K562 (cell line): Measurements from ENCODE around the gene PPFIA3. TPM values are rescaled to one million over a fixed set of nuclear protein-coding genes. Genes with fewer than 3 reads are reported as not detected.
A peak's percentile ranks its signal among the peaks of the same experiment; 100 is the strongest.

ENCODE experiments used
- ARID1B ChIP-seq: fragments of 450-650 bp; IDR thresholded peaks from 2 replicates; pipeline ENCODE4 v1.6.1; 2016; ENCODE audit warnings: antibody characterized with exemption, mild to moderate bottlenecking, inconsistent platforms
- CBFA2T3 ChIP-seq: fragments of 450-650 bp; IDR thresholded peaks from 2 replicates; pipeline ENCODE4 v1.6.1; 2017
- CREBBP ChIP-seq: IDR thresholded peaks from one replicate; pipeline ENCODE4 v1.6.1; 2012; ENCODE audit warnings: low read depth, mild to moderate bottlenecking, control low read depth, inconsistent platforms, low read length
- DNMT1 ChIP-seq: fragments of 450-650 bp; IDR thresholded peaks from 2 replicates; pipeline ENCODE4 v1.6.1; 2016; ENCODE audit warnings: antibody characterized with exemption, mild to moderate bottlenecking
- ERF ChIP-seq: fragments of 450-650 bp; formaldehyde crosslinking; IDR thresholded peaks from 2 replicates; pipeline ENCODE4 v1.4.0; 2020; ENCODE audit warnings: mild to moderate bottlenecking, mixed read lengths
- FOXA3 ChIP-seq, 2 experiments: fragments of 450-650 bp in 1 of 2; sonication (generic) in 1 of 2; formaldehyde crosslinking; IDR thresholded peaks in 1 of 2; conservative IDR thresholded peaks in 1 of 2; 2 replicates each; pipeline versions ENCODE4 v1.4.0 to v1.8.0; 2020 to 2022; ENCODE audit warnings: mild to moderate bottlenecking in 2 of 2, missing genetic modification reagents in 1 of 2
- IRF9 ChIP-seq: fragments of 450-650 bp; IDR thresholded peaks from 2 replicates; pipeline ENCODE4 v1.6.1; 2016; ENCODE audit warnings: missing biosample characterization, missing genetic modification characterization
- KLF16 ChIP-seq: IDR thresholded peaks from 2 replicates; pipeline ENCODE4 v1.6.1; 2016; ENCODE audit warnings: antibody characterized with exemption
- LCOR ChIP-seq: sonication (generic); formaldehyde crosslinking; IDR thresholded peaks from 2 replicates; pipeline ENCODE4 v1.8.0; 2022; ENCODE audit warnings: mild to moderate bottlenecking, missing genetic modification reagents
- NR2C2 ChIP-seq, 2 experiments: fragments of 200-800 bp in 1 of 2; sonication (Bioruptor generic) in 1 of 2; sonication (generic) in 1 of 2; formaldehyde crosslinking in 1 of 2; IDR thresholded peaks; 2 replicates each; pipeline versions ENCODE4 v1.6.1 to v1.8.0; 2016 to 2022; ENCODE audit warnings: mild to moderate bottlenecking in 1 of 2, missing compliant biosample characterization in 1 of 2, missing genetic modification characterization in 1 of 2, missing genetic modification reagents in 1 of 2
- RFX1 ChIP-seq: fragments of 450-650 bp; IDR thresholded peaks from 2 replicates; pipeline ENCODE4 v1.6.1; 2016; ENCODE audit warnings: mild to moderate bottlenecking, moderate library complexity
- SLC30A9 ChIP-seq: fragments of 250-450 bp; sonication (Bioruptor Pico); IDR thresholded peaks from 2 replicates; pipeline ENCODE4 v1.8.0; 2022; ENCODE audit warnings: mild to moderate bottlenecking, moderate library complexity
- TAF15 ChIP-seq: fragments of 200-400 bp; formaldehyde crosslinking; IDR thresholded peaks from 2 replicates; pipeline ENCODE4 v1.6.1; 2017; ENCODE audit warnings: mild to moderate bottlenecking, low read depth, low read length, moderate library complexity
- ZBTB5 ChIP-seq: fragments of 450-650 bp; IDR thresholded peaks from 2 replicates; pipeline ENCODE4 v1.6.1; 2017; ENCODE audit warnings: antibody characterized with exemption
- ZNF263 ChIP-seq: sonication (generic); formaldehyde crosslinking; IDR thresholded peaks from 2 replicates; pipeline ENCODE4 v1.8.0; 2022; ENCODE audit warnings: mild to moderate bottlenecking, missing genetic modification reagents, borderline replicate concordance
- ZNF830 ChIP-seq: fragments of 250-450 bp; sonication (Bioruptor Pico); IDR thresholded peaks from 2 replicates; pipeline ENCODE4 v1.5.0; 2021; ENCODE audit warnings: mild to moderate bottlenecking
- polyA plus RNA-seq, 8 experiments: library from polyadenylated mRNA; depleted of rRNA in 4 of 8; stranded (reverse) in 5 of 8; unstranded in 3 of 8; fragments of >200 nt; fragmentation: Nextera tagmentation in 2 of 8; fragmentation: Illumina TruSeq in 1 of 8; extraction: Ambion mirVana in 2 of 8; extraction: Trizol in 1 of 8; gene quantifications; 2 replicates each; pipeline versions ENCODE4 v1.2.1 to v1.2.3, GENCODE V29; 2011 to 2014; ENCODE audit warnings: inconsistent platforms in 1 of 8, missing spikeins in 1 of 8
- total RNA-seq, 7 experiments: library from RNA; depleted of rRNA in 6 of 7; stranded (reverse); fragments of >200 nt in 6 of 7; fragmentation: Illumina TruSeq in 2 of 7; extraction: Trizol in 2 of 7; gene quantifications; 2 replicates each; pipeline versions ENCODE4 v1.2.1 to v1.2.3, GENCODE V29; 2011 to 2021; ENCODE audit warnings: low replicate concordance in 1 of 7
- TF ChIP-seq, protein P1 (sequence below): sonication (generic); formaldehyde crosslinking; IDR thresholded peaks from 2 replicates; pipeline ENCODE4 v1.8.1; 2022; ENCODE audit warnings: missing genetic modification reagents
- TF ChIP-seq, protein P2 (sequence below): fragments of 450-650 bp; formaldehyde crosslinking; IDR thresholded peaks from 2 replicates; pipeline ENCODE4 v1.4.0; 2020; ENCODE audit warnings: mild to moderate bottlenecking
- TF ChIP-seq, protein P3 (sequence below): IDR thresholded peaks from 3 replicates; pipeline ENCODE4 v1.6.1; 2011; ENCODE audit warnings: borderline replicate concordance, mild to moderate bottlenecking; ENCODE audit not compliant: insufficient read length, insufficient read depth
- TF ChIP-seq, protein P4 (sequence below): sonication (generic); formaldehyde crosslinking; IDR thresholded peaks from 2 replicates; pipeline ENCODE4 v1.8.1; 2023; ENCODE audit warnings: mild to moderate bottlenecking, missing genetic modification reagents, moderate library complexity

PPFIA3 gene
- total and polyA plus RNA-seq, 9 of the 15 experiments (the other 6 are each of a cell fraction or from before 2014, with no cell fraction given) = 0.10 to 53.0 (median 17.6) TPM

DNA sequence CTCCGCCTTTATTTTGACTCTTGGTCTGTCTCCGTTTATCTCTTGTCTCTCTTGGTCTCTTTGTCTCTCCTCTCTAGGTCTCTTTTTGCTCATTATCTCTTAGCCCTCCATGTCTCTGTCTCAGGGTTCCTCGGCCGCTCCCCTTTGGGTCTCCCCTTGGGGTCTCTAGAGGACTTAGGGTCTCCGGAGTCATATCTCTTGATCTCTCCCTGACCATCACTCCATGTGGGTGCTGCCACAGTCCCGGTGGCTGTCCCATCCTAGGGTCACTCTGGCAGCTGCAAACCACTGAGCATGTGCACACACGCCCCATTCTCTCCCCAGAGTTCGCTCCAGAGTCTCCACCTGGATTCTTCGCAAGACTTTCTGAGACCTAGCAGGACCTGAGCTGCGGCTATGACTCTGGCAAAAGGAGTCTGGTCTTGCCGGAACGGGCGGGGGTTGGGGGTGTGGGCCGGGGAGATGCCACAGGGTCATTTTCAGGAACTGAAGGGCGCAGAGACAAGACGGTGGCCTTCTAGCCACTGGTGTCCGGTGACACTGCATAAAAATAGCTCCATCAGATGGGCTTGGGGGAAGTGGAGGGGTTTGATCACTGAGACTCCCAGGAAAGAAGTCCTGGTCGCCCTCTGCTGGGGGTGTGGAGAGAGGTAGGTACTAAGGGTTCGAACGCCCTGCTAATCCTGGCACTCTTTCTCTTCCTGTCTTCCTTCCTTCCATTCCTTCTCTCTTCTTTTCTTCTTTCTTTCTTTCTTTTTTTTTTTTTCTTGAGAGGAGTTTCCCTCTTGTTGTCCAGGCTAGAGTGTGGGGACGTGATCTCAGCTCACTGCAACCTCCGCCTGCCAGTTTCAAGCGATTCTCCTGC lies 45.6 kb upstream of the PPFIA3 start (continued):
- TF ChIP-seq ZBTB5 (no peak), ZNF263 (CRISPR knock-in tag) (no peak), ERF (CRISPR knock-in tag) (no peak), RFX1 (no peak), FOXA3 (CRISPR knock-in tag; conservative IDR thresholded peaks at IDR 0.05 in 1 of 2, IDR thresholded peaks at IDR 0.05 in 1 of 2) (no peak), KLF16 (0 out of 2 replicates have a peak, but pooled peaks have one; percentile 11), LCOR (no peak), ZNF830 (no peak), ARID1B (peak; percentile 21; the same call in 1 of the 2 replicates), SLC30A9 (no peak), NR2C2 (CRISPR knock-in tag; IDR thresholded peaks at IDR 0.05) (no peak), NR2C2 (tag; IDR thresholded peaks at IDR 0.05) (no peak), TAF15 (no peak), CREBBP (no peak), DNMT1 (no peak), CBFA2T3 (no peak), IRF9 (tag) (no peak)
- TF ChIP-seq, protein P1, sequence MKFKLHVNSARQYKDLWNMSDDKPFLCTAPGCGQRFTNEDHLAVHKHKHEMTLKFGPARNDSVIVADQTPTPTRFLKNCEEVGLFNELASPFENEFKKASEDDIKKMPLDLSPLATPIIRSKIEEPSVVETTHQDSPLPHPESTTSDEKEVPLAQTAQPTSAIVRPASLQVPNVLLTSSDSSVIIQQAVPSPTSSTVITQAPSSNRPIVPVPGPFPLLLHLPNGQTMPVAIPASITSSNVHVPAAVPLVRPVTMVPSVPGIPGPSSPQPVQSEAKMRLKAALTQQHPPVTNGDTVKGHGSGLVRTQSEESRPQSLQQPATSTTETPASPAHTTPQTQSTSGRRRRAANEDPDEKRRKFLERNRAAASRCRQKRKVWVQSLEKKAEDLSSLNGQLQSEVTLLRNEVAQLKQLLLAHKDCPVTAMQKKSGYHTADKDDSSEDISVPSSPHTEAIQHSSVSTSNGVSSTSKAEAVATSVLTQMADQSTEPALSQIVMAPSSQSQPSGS (CRISPR knock-in tag) = no peak
- TF ChIP-seq, protein P2, sequence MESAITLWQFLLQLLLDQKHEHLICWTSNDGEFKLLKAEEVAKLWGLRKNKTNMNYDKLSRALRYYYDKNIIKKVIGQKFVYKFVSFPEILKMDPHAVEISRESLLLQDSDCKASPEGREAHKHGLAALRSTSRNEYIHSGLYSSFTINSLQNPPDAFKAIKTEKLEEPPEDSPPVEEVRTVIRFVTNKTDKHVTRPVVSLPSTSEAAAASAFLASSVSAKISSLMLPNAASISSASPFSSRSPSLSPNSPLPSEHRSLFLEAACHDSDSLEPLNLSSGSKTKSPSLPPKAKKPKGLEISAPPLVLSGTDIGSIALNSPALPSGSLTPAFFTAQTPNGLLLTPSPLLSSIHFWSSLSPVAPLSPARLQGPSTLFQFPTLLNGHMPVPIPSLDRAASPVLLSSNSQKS = no peak
- TF ChIP-seq, protein P3, sequence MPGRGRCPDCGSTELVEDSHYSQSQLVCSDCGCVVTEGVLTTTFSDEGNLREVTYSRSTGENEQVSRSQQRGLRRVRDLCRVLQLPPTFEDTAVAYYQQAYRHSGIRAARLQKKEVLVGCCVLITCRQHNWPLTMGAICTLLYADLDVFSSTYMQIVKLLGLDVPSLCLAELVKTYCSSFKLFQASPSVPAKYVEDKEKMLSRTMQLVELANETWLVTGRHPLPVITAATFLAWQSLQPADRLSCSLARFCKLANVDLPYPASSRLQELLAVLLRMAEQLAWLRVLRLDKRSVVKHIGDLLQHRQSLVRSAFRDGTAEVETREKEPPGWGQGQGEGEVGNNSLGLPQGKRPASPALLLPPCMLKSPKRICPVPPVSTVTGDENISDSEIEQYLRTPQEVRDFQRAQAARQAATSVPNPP = no peak
- TF ChIP-seq, protein P4, sequence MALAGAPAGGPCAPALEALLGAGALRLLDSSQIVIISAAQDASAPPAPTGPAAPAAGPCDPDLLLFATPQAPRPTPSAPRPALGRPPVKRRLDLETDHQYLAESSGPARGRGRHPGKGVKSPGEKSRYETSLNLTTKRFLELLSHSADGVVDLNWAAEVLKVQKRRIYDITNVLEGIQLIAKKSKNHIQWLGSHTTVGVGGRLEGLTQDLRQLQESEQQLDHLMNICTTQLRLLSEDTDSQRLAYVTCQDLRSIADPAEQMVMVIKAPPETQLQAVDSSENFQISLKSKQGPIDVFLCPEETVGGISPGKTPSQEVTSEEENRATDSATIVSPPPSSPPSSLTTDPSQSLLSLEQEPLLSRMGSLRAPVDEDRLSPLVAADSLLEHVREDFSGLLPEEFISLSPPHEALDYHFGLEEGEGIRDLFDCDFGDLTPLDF = no peak
